SK-N-SH (cell line): ENCODE data around the gene RASGEF1C.

ENCODE experiments used
- ELF1 ChIP-seq: IDR thresholded peaks from 2 replicates; pipeline ENCODE4 v1.4.0; 2012
- FOXM1 ChIP-seq: IDR thresholded peaks from 2 replicates; pipeline ENCODE4 v1.4.0; 2012; ENCODE audit warnings: low read depth, mild to moderate bottlenecking
- JUND ChIP-seq: IDR thresholded peaks from 2 replicates; pipeline ENCODE4 v1.4.0; 2012
- REST ChIP-seq: IDR thresholded peaks from 2 replicates; pipeline ENCODE4 v1.6.1; 2012; ENCODE audit warnings: mild to moderate bottlenecking, low read depth, low read length, moderate library complexity
- TEAD4 ChIP-seq: IDR thresholded peaks from 2 replicates; pipeline ENCODE4 v1.4.0; 2012; ENCODE audit warnings: mild to moderate bottlenecking, borderline replicate concordance; ENCODE audit not compliant: insufficient read depth
- TF ChIP-seq, protein P1 (sequence below): fragments of 200-600 bp; sonication (generic); IDR thresholded peaks from 2 replicates; pipeline ENCODE4 v1.6.1; 2017; ENCODE audit warnings: antibody characterized with exemption, mild to moderate bottlenecking, moderate library complexity
- TF ChIP-seq, protein P2 (sequence below): IDR thresholded peaks from 2 replicates; pipeline ENCODE4 v1.4.0; 2012; ENCODE audit warnings: low read depth, borderline replicate concordance
- TF ChIP-seq, protein P3 (sequence below): IDR thresholded peaks from 2 replicates; pipeline ENCODE4; 2012

GRCh38 chr5:180172447-180173197 lies 36.4 kb downstream of the RASGEF1C start:
- no peak for TF ChIP-seq FOXM1
- no peak for TF ChIP-seq ELF1
- TF ChIP-seq JUND, result no peak
- TF ChIP-seq, protein P1, sequence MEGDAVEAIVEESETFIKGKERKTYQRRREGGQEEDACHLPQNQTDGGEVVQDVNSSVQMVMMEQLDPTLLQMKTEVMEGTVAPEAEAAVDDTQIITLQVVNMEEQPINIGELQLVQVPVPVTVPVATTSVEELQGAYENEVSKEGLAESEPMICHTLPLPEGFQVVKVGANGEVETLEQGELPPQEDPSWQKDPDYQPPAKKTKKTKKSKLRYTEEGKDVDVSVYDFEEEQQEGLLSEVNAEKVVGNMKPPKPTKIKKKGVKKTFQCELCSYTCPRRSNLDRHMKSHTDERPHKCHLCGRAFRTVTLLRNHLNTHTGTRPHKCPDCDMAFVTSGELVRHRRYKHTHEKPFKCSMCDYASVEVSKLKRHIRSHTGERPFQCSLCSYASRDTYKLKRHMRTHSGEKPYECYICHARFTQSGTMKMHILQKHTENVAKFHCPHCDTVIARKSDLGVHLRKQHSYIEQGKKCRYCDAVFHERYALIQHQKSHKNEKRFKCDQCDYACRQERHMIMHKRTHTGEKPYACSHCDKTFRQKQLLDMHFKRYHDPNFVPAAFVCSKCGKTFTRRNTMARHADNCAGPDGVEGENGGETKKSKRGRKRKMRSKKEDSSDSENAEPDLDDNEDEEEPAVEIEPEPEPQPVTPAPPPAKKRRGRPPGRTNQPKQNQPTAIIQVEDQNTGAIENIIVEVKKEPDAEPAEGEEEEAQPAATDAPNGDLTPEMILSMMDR, result no peak
- TF ChIP-seq REST, result no peak
- TF ChIP-seq TEAD4, result no peak
- TF ChIP-seq, protein P2, sequence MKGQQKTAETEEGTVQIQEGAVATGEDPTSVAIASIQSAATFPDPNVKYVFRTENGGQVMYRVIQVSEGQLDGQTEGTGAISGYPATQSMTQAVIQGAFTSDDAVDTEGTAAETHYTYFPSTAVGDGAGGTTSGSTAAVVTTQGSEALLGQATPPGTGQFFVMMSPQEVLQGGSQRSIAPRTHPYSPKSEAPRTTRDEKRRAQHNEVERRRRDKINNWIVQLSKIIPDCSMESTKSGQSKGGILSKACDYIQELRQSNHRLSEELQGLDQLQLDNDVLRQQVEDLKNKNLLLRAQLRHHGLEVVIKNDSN, result no peak
- TF ChIP-seq, protein P3, sequence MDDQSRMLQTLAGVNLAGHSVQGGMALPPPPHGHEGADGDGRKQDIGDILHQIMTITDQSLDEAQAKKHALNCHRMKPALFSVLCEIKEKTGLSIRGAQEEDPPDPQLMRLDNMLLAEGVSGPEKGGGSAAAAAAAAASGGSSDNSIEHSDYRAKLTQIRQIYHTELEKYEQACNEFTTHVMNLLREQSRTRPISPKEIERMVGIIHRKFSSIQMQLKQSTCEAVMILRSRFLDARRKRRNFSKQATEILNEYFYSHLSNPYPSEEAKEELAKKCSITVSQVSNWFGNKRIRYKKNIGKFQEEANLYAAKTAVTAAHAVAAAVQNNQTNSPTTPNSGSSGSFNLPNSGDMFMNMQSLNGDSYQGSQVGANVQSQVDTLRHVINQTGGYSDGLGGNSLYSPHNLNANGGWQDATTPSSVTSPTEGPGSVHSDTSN, result no peak
